PC-9 (cell line): ENCODE results near the gene PRR5L. TPM values are rescaled to one million over a fixed set of nuclear protein-coding genes. Genes with fewer than 3 reads are reported as not detected.

Source experiments
- BruUV-seq: library from RNA; stranded (reverse); fragments of 400-500 nt; replicated peaks from 2 replicates; lab custom pipeline; 2021; lab: Mats Ljungman, UMichigan
- CTCF ChIA-PET: fragments of 300-600 bp; sonication (Branson Sonifier 250); formaldehyde crosslinking; loops from one replicate; lab custom pipeline; 2022; ENCODE audit warnings: antibody characterized with exemption; lab: Charles Lee
- POLR2A ChIA-PET: fragments of 300-600 bp; sonication (Branson Sonifier 250); formaldehyde crosslinking; loops from one replicate; lab custom pipeline; 2022; ENCODE audit warnings: antibody characterized with exemption; ENCODE audit not compliant: unreplicated experiment; lab: Charles Lee
- DNase-seq, 2 experiments: peaks; one replicate each; pipeline versions ENCODE4 v3.0.0 to v3.0.0-alpha.2; 2015 to 2022; ENCODE audit warnings: mixed read lengths in 1 of 2
- H2AFZ ChIP-seq: fragments of 200-600 bp; sonication (generic); 2 replicates; pipeline ENCODE4 v1.8.1; 2017; ENCODE audit warnings: antibody characterized with exemption
- H3F3A ChIP-seq: fragments of 200-600 bp; sonication (generic); 2 replicates; pipeline ENCODE4 v1.8.1; 2017; ENCODE audit warnings: antibody characterized with exemption, mild to moderate bottlenecking, low read depth; ENCODE audit not compliant: insufficient read depth
- H3K27ac ChIP-seq: fragments of 200-600 bp; sonication (generic); 2 replicates; pipeline ENCODE4 v1.6.1; 2016; ENCODE audit warnings: mixed run types
- H3K27me3 ChIP-seq: fragments of 200-600 bp; sonication (generic); 2 replicates; pipeline ENCODE4 v1.6.1; 2016; ENCODE audit warnings: low read depth, mixed run types; ENCODE audit not compliant: insufficient read depth
- H3K36me3 ChIP-seq: fragments of 200-600 bp; sonication (generic); 2 replicates; pipeline ENCODE4 v1.6.1; 2016; ENCODE audit warnings: low read depth, mixed run types
- H3K4me1 ChIP-seq: fragments of 200-600 bp; sonication (generic); replicated peaks from 2 replicates; pipeline ENCODE4 v1.6.1; 2016; ENCODE audit warnings: mixed run types; ENCODE audit not compliant: insufficient read depth
- H3K4me2 ChIP-seq: fragments of 200-600 bp; sonication (generic); 2 replicates; pipeline ENCODE4 v1.6.1; 2017; ENCODE audit warnings: mixed run types
- H3K4me3 ChIP-seq: fragments of 200-600 bp; sonication (generic); 2 replicates; pipeline ENCODE4 v1.6.1; 2016; ENCODE audit warnings: mixed run types
- H3K79me2 ChIP-seq: fragments of 200-600 bp; sonication (generic); 2 replicates; pipeline ENCODE4 v1.6.1; 2017; ENCODE audit warnings: low read depth, mixed run types
- H3K9me2 ChIP-seq: fragments of 200-600 bp; sonication (generic); 2 replicates; pipeline ENCODE4 v1.8.1; 2017; ENCODE audit warnings: mild to moderate bottlenecking; ENCODE audit not compliant: insufficient read depth
- H3K9me3 ChIP-seq: fragments of 200-600 bp; sonication (generic); 2 replicates; pipeline ENCODE4 v1.8.1; 2016; ENCODE audit warnings: low read depth; ENCODE audit not compliant: insufficient read depth
- H4K20me1 ChIP-seq: fragments of 200-600 bp; sonication (generic); 2 replicates; pipeline ENCODE4 v1.8.1; 2017; ENCODE audit not compliant: insufficient read depth
- CTCF ChIP-seq: fragments of 200-600 bp; sonication (generic); conservative IDR thresholded peaks from 2 replicates; pipeline ENCODE4 v1.6.1; 2017; ENCODE audit warnings: mixed run types, antibody characterized with exemption, mild to moderate bottlenecking, moderate library complexity
- EZH2 ChIP-seq: fragments of 200-600 bp; sonication (generic); IDR thresholded peaks from 2 replicates; pipeline ENCODE4 v1.8.0; 2017; ENCODE audit warnings: antibody characterized with exemption, low read depth
- intact Hi-C: fragments of 100-400 bp; cut with micrococcal nuclease; formaldehyde crosslinking; loops from one replicate; pipeline ENCODE4 v1.10.0; 2022; ENCODE audit not compliant: unreplicated experiment
- total RNA-seq: library from RNA; stranded (reverse); gene quantifications from 2 replicates; pipeline ENCODE4 v1.2.3, GENCODE V29; 2021

Gene PRR5L
- total RNA-seq, 1 experiment from 2014 or later, result 5.1 TPM

- H3K9me2 ChIP-seq, result no peaks in the 10 kb centered on the region
- peaks cover 9% of the 10 kb centered on the region for H3F3A ChIP-seq
- H3K36me3 ChIP-seq, result no peaks in the 10 kb centered on the region
- H3K79me2 ChIP-seq, result no peaks in the 10 kb centered on the region
- ChIA-PET CTCF (no interaction called here), POLR2A (no interaction called here)
- DNase-seq, result no peak
- no peaks in the 10 kb centered on the region for H3K27me3 ChIP-seq
- no peaks in the 10 kb centered on the region for H3K9me3 ChIP-seq
- no peak overlapping the region for H3K4me3 ChIP-seq
- TF ChIP-seq EZH2, result no peak
- no peak for TF ChIP-seq CTCF
- H3K4me1 ChIP-seq, result peaks cover 10% of the 10 kb centered on the region
- intact Hi-C loops, result no loop called here
- BruUV-seq, result no TSS peak
- no peaks in the 10 kb centered on the region for H4K20me1 ChIP-seq
- no peak overlapping the region for H2AFZ ChIP-seq
- H3K27ac ChIP-seq, result no peak overlapping the region
- no peak overlapping the region for H3K4me2 ChIP-seq
Measured at GRCh38 chr11:36441610-36442208, 145.6 kb downstream of the PRR5L start.

- no TSS peak for BruUV-seq
- TF ChIP-seq CTCF (no peak), EZH2 (no peak)
Measured at GRCh38 chr11:36443661-36444060, 147.6 kb downstream of the PRR5L start.

GRCh38 chr11:36446135-36446534 lies 150.0 kb downstream of the PRR5L start:
- no peaks in the 10 kb centered on the region for H3K36me3 ChIP-seq
- CTCF ChIA-PET, result no interaction called here
- H4K20me1 ChIP-seq, result no peaks in the 10 kb centered on the region
- peaks cover 25% of the 10 kb centered on the region for H3F3A ChIP-seq
- H3K27ac ChIP-seq, result no peak overlapping the region
- BruUV-seq, result no TSS peak
- TF ChIP-seq CTCF, result no peak
- no peak for TF ChIP-seq EZH2
- H3K4me2 ChIP-seq, result peak overlapping the region; percentile 54
- POLR2A ChIA-PET, result no interaction called here
- no peaks in the 10 kb centered on the region for H3K9me2 ChIP-seq
- H3K4me1 ChIP-seq, result peaks cover 43% of the 10 kb centered on the region
- DNase-seq, result no peak
- no peaks in the 10 kb centered on the region for H3K79me2 ChIP-seq
- H3K27me3 ChIP-seq, result no peaks in the 10 kb centered on the region
- no peaks in the 10 kb centered on the region for H3K9me3 ChIP-seq
- H3K4me3 ChIP-seq, result no peak overlapping the region
- H2AFZ ChIP-seq, result no peak overlapping the region
- intact Hi-C loops, result loop anchor here (5.0 kb wide), 1 partner anchor 84 kb away; no protein-coding TSS in a partner anchor

More at GRCh38 chr11:36443661-36444060, 147.6 kb downstream of the PRR5L start:
- Histone ChIP-seq H3K27me3 (no peaks in the 10 kb centered on the region), H3K9me2 (no peaks in the 10 kb centered on the region), H3K27ac (no peak overlapping the region), H4K20me1 (no peaks in the 10 kb centered on the region), H3K4me3 (no peak overlapping the region), H3F3A (peaks cover 25% of the 10 kb centered on the region), H2AFZ (no peak overlapping the region), H3K36me3 (no peaks in the 10 kb centered on the region), H3K4me2 (no peak overlapping the region), H3K9me3 (no peaks in the 10 kb centered on the region), H3K79me2 (no peaks in the 10 kb centered on the region), H3K4me1 (peaks cover 28% of the 10 kb centered on the region)
- intact Hi-C loops, result no loop called here
- POLR2A ChIA-PET, result no interaction called here
- no peak for DNase-seq
- CTCF ChIA-PET, result no interaction called here
